H1 (cell line): ENCODE results near the gene AHRR. TPM values are rescaled to one million over a fixed set of nuclear protein-coding genes. Genes with fewer than 3 reads are reported as not detected.

Experiments used
- CTCF ChIA-PET: fragments of 300-600 bp; sonication (Branson Sonifier 250); formaldehyde crosslinking; loops from one replicate; lab custom pipeline; 2021; ENCODE audit not compliant: partially characterized antibody; lab: Charles Lee
- POLR2A ChIA-PET: fragments of 300-600 bp; sonication (Branson Sonifier 250); formaldehyde crosslinking; loops from one replicate; lab custom pipeline; 2021; ENCODE audit warnings: inconsistent platforms; ENCODE audit not compliant: partially characterized antibody; lab: Charles Lee
- DNase-seq, 2 experiments: peaks; one replicate each; pipeline versions ENCODE4 v3.0.0 to v3.0.0-alpha.2; 2010 to 2022; ENCODE audit warnings: low spot score in 2 of 2, low read depth in 1 of 2, mixed read lengths in 1 of 2
- FAIRE-seq: peaks from 2 replicates; lab custom pipeline; 2011; peaks lifted over from hg19 to GRCh38; lab: Jason Lieb, UNC
- H2AFZ ChIP-seq: 2 replicates; pipeline ENCODE4 v1.8.1; 2012; ENCODE audit warnings: low read length, inconsistent platforms
- H2AK5ac ChIP-seq: 2 replicates; pipeline ENCODE4 v1.6.1; 2013; ENCODE audit warnings: low read depth, low read length
- H2BK120ac ChIP-seq: replicated peaks from 2 replicates; pipeline ENCODE3; 2013; ENCODE audit warnings: low read depth, low read length, inconsistent platforms
- H2BK12ac ChIP-seq: 2 replicates; pipeline ENCODE4 v1.6.1; 2013; ENCODE audit warnings: low read depth, low read length
- H2BK15ac ChIP-seq: 2 replicates; pipeline ENCODE4 v1.6.1; 2013; ENCODE audit warnings: low read length
- H2BK20ac ChIP-seq: 2 replicates; pipeline ENCODE4 v1.6.1; 2013; ENCODE audit warnings: low read length
- H2BK5ac ChIP-seq: 2 replicates; pipeline ENCODE4 v1.6.1; 2013; ENCODE audit warnings: low read depth, low read length
- H3K14ac ChIP-seq: 2 replicates; pipeline ENCODE4 v1.6.1; 2013; ENCODE audit warnings: inconsistent platforms; ENCODE audit not compliant: insufficient read length
- H3K18ac ChIP-seq: 2 replicates; pipeline ENCODE4 v1.6.1; 2013; ENCODE audit warnings: low read length; ENCODE audit errors: extremely low read depth
- H3K23ac ChIP-seq: 2 replicates; pipeline ENCODE4 v1.6.1; 2013; ENCODE audit warnings: inconsistent platforms; ENCODE audit not compliant: insufficient read length
- H3K23me2 ChIP-seq: 2 replicates; pipeline ENCODE4 v1.6.1; 2013; ENCODE audit warnings: low read depth, low read length
- H3K27ac ChIP-seq: 2 replicates; pipeline ENCODE4 v1.6.1; 2011; ENCODE audit warnings: low read depth, low read length, inconsistent platforms
- H3K27me3 ChIP-seq, 4 experiments: replicated peaks in 1 of 4; 1 replicate in 1 of 4; 2 replicates in 3 of 4; pipeline versions ENCODE4 v1.6.1 to v1.8.1; 2011 to 2013; ENCODE audit warnings: low read length in 3 of 4, mild to moderate bottlenecking in 3 of 4, inconsistent platforms in 2 of 4, mixed read lengths in 2 of 4, moderate library complexity in 1 of 4; ENCODE audit not compliant: control insufficient read depth in 3 of 4, insufficient read depth in 3 of 4; ENCODE audit errors: extremely low read depth in 1 of 4
- H3K36me3 ChIP-seq, 4 experiments: 2 replicates each; pipeline versions ENCODE4 v1.6.1 to v1.8.1; 2011 to 2013; ENCODE audit warnings: mild to moderate bottlenecking in 4 of 4, low read length in 3 of 4, moderate library complexity in 2 of 4, control low read depth in 1 of 4, inconsistent platforms in 1 of 4; ENCODE audit not compliant: insufficient read depth in 4 of 4, control insufficient read depth in 2 of 4
- H3K4ac ChIP-seq: replicated peaks from 2 replicates; pipeline ENCODE3; 2013; ENCODE audit warnings: low read length, low read depth, mixed read lengths, inconsistent platforms; ENCODE audit not compliant: insufficient read length
- H3K4me1 ChIP-seq, 4 experiments: replicated peaks in 1 of 4; 1 replicate in 1 of 4; 2 replicates in 3 of 4; pipeline versions ENCODE4 v1.6.1 to v1.8.1; 2011 to 2013; ENCODE audit warnings: low read length in 3 of 4, inconsistent platforms in 2 of 4, mixed read lengths in 1 of 4; ENCODE audit not compliant: insufficient read depth in 4 of 4, control insufficient read depth in 3 of 4
- H3K4me2 ChIP-seq, 2 experiments: 2 replicates each; pipeline versions ENCODE4 v1.6.1 to v1.8.1; 2011 to 2013; ENCODE audit warnings: low read depth in 2 of 2, low read length in 2 of 2, control low read depth in 1 of 2, inconsistent platforms in 1 of 2, mild to moderate bottlenecking in 1 of 2; ENCODE audit not compliant: insufficient read depth in 1 of 2
- H3K4me3 ChIP-seq, 4 experiments: fragments of 200-600, 300-600 bp in 1 of 4; sonication (generic), shearing (Covaris generic), sonication (Bioruptor Twin) in 1 of 4; 2 replicates each; pipeline versions ENCODE4 v1.5.1 to v1.8.1; 2011 to 2016; ENCODE audit warnings: low read length in 4 of 4, low read depth in 3 of 4, control low read depth in 2 of 4, inconsistent platforms in 2 of 4, mild to moderate bottlenecking in 2 of 4, mixed read lengths in 1 of 4, moderate library complexity in 1 of 4; ENCODE audit not compliant: insufficient read depth in 2 of 4; ENCODE audit errors: extremely low read depth in 1 of 4
- H3K56ac ChIP-seq: replicated peaks from 2 replicates; pipeline ENCODE3; 2013; ENCODE audit warnings: low read depth, mild to moderate bottlenecking, mixed read lengths, low read length, inconsistent platforms; ENCODE audit not compliant: insufficient read length
- H3K79me1 ChIP-seq: 2 replicates; pipeline ENCODE4 v1.6.1; 2013; ENCODE audit warnings: low read depth, low read length, control low read depth
- H3K79me2 ChIP-seq, 2 experiments: 2 replicates each; pipeline versions ENCODE4 v1.6.1 to v1.8.1; 2012 to 2013; ENCODE audit warnings: low read length in 2 of 2, mild to moderate bottlenecking in 2 of 2, inconsistent platforms in 1 of 2; ENCODE audit not compliant: insufficient read depth in 2 of 2, control insufficient read depth in 1 of 2
- H3K9ac ChIP-seq, 4 experiments: replicated peaks in 1 of 4; 1 replicate in 1 of 4; 2 replicates in 3 of 4; pipeline versions ENCODE4 v1.6.1 to v1.8.1; 2011 to 2013; ENCODE audit warnings: low read depth in 3 of 4, low read length in 3 of 4, control low read depth in 2 of 4, mild to moderate bottlenecking in 2 of 4, moderate library complexity in 2 of 4, inconsistent platforms in 1 of 4; ENCODE audit errors: extremely low read depth in 1 of 4
- H3K9me3 ChIP-seq, 2 experiments: 2 replicates each; pipeline versions ENCODE4 v1.6.1 to v1.8.1; 2012 to 2013; ENCODE audit warnings: mild to moderate bottlenecking in 2 of 2, moderate library complexity in 2 of 2, control low read depth in 1 of 2, inconsistent platforms in 1 of 2, low read depth in 1 of 2, low read length in 1 of 2, mixed read lengths in 1 of 2; ENCODE audit not compliant: insufficient read depth in 2 of 2
- H4K20me1 ChIP-seq, 2 experiments: replicated peaks in 1 of 2; 2 replicates each; pipeline versions ENCODE3 to v1.8.1; 2011 to 2013; ENCODE audit warnings: inconsistent platforms in 2 of 2, low read length in 2 of 2, mild to moderate bottlenecking in 1 of 2; ENCODE audit not compliant: insufficient read depth in 2 of 2, control insufficient read depth in 1 of 2
- H4K5ac ChIP-seq: 2 replicates; pipeline ENCODE4 v1.6.1; 2013; ENCODE audit warnings: low read length, low read depth, mixed read lengths, inconsistent platforms; ENCODE audit not compliant: insufficient read length
- H4K8ac ChIP-seq: 2 replicates; pipeline ENCODE4 v1.8.0; 2013; ENCODE audit warnings: mild to moderate bottlenecking, moderate library complexity, low read length, inconsistent platforms; ENCODE audit not compliant: insufficient read depth; ENCODE audit errors: extremely low read depth
- H4K91ac ChIP-seq: replicated peaks from 2 replicates; pipeline ENCODE3; 2013; ENCODE audit warnings: low read length, mixed read lengths, inconsistent platforms; ENCODE audit not compliant: insufficient read length
- BCL11A ChIP-seq, 2 experiments: IDR thresholded peaks; one replicate each; pipeline ENCODE4 v1.6.1; 2011; ENCODE audit warnings: low read depth in 2 of 2, low read length in 2 of 2, mild to moderate bottlenecking in 2 of 2
- CBX5 ChIP-seq: fragments of 300-800, 300-1000 bp; sonication (generic); IDR thresholded peaks from 2 replicates; pipeline ENCODE4 v1.7.1; 2016; ENCODE audit warnings: antibody characterized with exemption, low read length, low read depth
- CHD2 ChIP-seq: IDR thresholded peaks from 2 replicates; pipeline ENCODE4 v1.6.1; 2012; ENCODE audit warnings: low read length, improper control_type of control experiment
- HDAC6 ChIP-seq: IDR thresholded peaks from one replicate; pipeline ENCODE4 v1.7.1; 2012; ENCODE audit warnings: low read depth, mild to moderate bottlenecking, inconsistent platforms, low read length, moderate library complexity
- KDM1A ChIP-seq: fragments of 200-600, 300-600 bp; sonication (generic); IDR thresholded peaks from 2 replicates; pipeline ENCODE4 v1.7.1; 2016; ENCODE audit warnings: mild to moderate bottlenecking, low read length, borderline replicate concordance
- SIN3A ChIP-seq, 2 experiments: IDR thresholded peaks in 1 of 2; conservative IDR thresholded peaks in 1 of 2; 2 replicates each; pipeline ENCODE4 v1.6.1; 2011 to 2012; ENCODE audit warnings: low read length in 2 of 2, improper control_type of control experiment in 1 of 2, low read depth in 1 of 2, mild to moderate bottlenecking in 1 of 2
- TBP ChIP-seq: IDR thresholded peaks from 2 replicates; pipeline ENCODE4 v1.6.1; 2011; ENCODE audit warnings: low read depth, low read length, improper control_type of control experiment
- USF2 ChIP-seq: IDR thresholded peaks from 2 replicates; pipeline ENCODE4 v1.6.1; 2011; ENCODE audit warnings: low read length, improper control_type of control experiment
- WGBS, 2 experiments: shearing (Covaris generic) in 1 of 2; methylation state at CpG; one replicate each; pipeline versions ENCODE4 v1.1.6 to v1.1.7; 2013 to 2015; ENCODE audit warnings: low lambda C conversion rate in 2 of 2, mixed read lengths in 2 of 2, inconsistent platforms in 1 of 2, low coverage in 1 of 2, missing lambda C conversion rate in 1 of 2; ENCODE audit not compliant: insufficient replicate concordance in 2 of 2, insufficient coverage in 1 of 2, insufficient read length in 1 of 2; ENCODE audit errors: extremely low coverage in 1 of 2, missing lambda C conversion rate in 1 of 2; 5-methylcytosine and 5-hydroxymethylcytosine counted together
- polyA plus RNA-seq, 7 experiments: library from polyadenylated mRNA; depleted of rRNA in 3 of 7; stranded (reverse) in 5 of 7; unstranded in 2 of 7; fragments of >200 nt in 5 of 7; fragments of 200-250 nt in 2 of 7; gene quantifications; 1 replicate in 5 of 7; 2 replicates in 1 of 7; 4 replicates in 1 of 7; pipeline versions ENCODE4 v1.2.1 to v1.2.3, GENCODE V29; 2011 to 2013; ENCODE audit warnings: missing spikeins in 2 of 7, mixed read lengths in 2 of 7
- total RNA-seq: library from RNA; stranded (reverse); fragmentation: NEBNext Ultra II Directional; extraction: Animal tissue kit (Norgen Biotek cat#: 25700); gene quantifications from 2 replicates; pipeline ENCODE4 v1.2.1, GENCODE V29; 2021

Gene AHRR
- total and polyA plus RNA-seq, 2 of the 8 experiments (the other 6 are each of a cell fraction or from before 2014, with no cell fraction given), result 0.41 to 0.80 TPM

- CTCF ChIA-PET, result interaction anchor here (0.6 to 3.0 kb wide), 15 partner anchors 9 to 174 kb away, joined by 3 to 12 read pairs (median 3); no protein-coding TSS in a partner anchor
These were observed 126.7 kb downstream of the AHRR start for GRCh38 chr5:448061-448765.

More at GRCh38 chr5:448061-448765, 126.7 kb downstream of the AHRR start:
- Histone ChIP-seq H3K9ac (no peak overlapping the region), H2BK12ac (no peak overlapping the region), H3K36me3 (peaks cover 15 to 45% (median 24%) of the 10 kb centered on the region in 4 experiments), H4K20me1 (peaks cover 2 to 13% of the 10 kb centered on the region in 2 experiments), H2BK120ac (no peak overlapping the region), H3K27ac (no peak overlapping the region), H2AK5ac (no peak overlapping the region), H3K23ac (no peak overlapping the region), H3K18ac (no peak overlapping the region), H2BK5ac (no peak overlapping the region), H2AFZ (no peak overlapping the region), H4K5ac (no peak overlapping the region), H2BK20ac (no peak overlapping the region), H2BK15ac (no peak overlapping the region), H3K27me3 (peaks cover 0 to 4% (median 0%) of the 10 kb centered on the region in 4 experiments; a peak in 2 of 7 replicates), H3K4me2 (no peak overlapping the region), H3K23me2 (peaks cover 6% of the 10 kb centered on the region; the same call in 1 of the 2 replicates), H3K4me3 (no peak overlapping the region), H3K79me2 (peaks cover 0 to 7% of the 10 kb centered on the region in 2 experiments; a peak in 1 of 4 replicates), H3K4ac (no peak overlapping the region), H4K91ac (no peak overlapping the region), H3K79me1 (peaks cover 9% of the 10 kb centered on the region; the same call in 1 of the 2 replicates), H3K56ac (no peak overlapping the region), H3K4me1 (peaks cover 0 to 8% (median 5%) of the 10 kb centered on the region in 4 experiments; a peak in 5 of 7 replicates)
- no peak for FAIRE-seq
- DNase-seq, result no peak
- TF ChIP-seq SIN3A (conservative IDR thresholded peaks at IDR 0.05 in 1 of 2, IDR thresholded peaks at IDR 0.05 in 1 of 2; ENCODE audit: low read depth in 1 of 2, low read length in 2 of 2) (no peak), CHD2 (no peak), BCL11A (IDR thresholded peaks at IDR 0.05; ENCODE audit: low read depth in 2 of 2, low read length in 2 of 2) (no peak), KDM1A (no peak), USF2 (no peak), CBX5 (no peak), TBP (no peak), HDAC6 (no peak)
- TF ChIP-seq, all 59 proteins: peak for 0
- Histone ChIP-seq H4K8ac (no peak overlapping the region), H3K14ac (no peak overlapping the region), H3K9me3 (peaks cover 0 to 6% of the 10 kb centered on the region in 2 experiments; a peak in 2 of 4 replicates)
- POLR2A ChIA-PET, result interaction anchor here (1.3 to 1.9 kb wide), 3 partner anchors 15 to 25 kb away, joined by 3 to 6 read pairs (median 5); no protein-coding TSS in a partner anchor
- 91% methylated on average over 21 of the region's 21 CpGs; no CpG with 5 or more reads in 1 of the 2 experiments for WGBS, 2 experiments
